ENCODE results near the gene MGAT5. TPM values are rescaled to one million over a fixed set of nuclear protein-coding genes. Genes with fewer than 3 reads are reported as not detected.

Gene MGAT5
- total RNA-seq, 1 experiment from 2014 or later = 34.0 TPM

GRCh38 chr2:134436706-134437105 is 182.8 kb downstream of the MGAT5 start:
- no peaks in the 10 kb centered on the region for H3K79me2 ChIP-seq (ENCODE audit: insufficient read depth, low read length)
- ChIA-PET CTCF (no interaction called here), POLR2A (no interaction called here), RAD21 (ENCODE audit: low non-redundant PET in 1 of 2, low total read pairs in 2 of 2, uncharacterized antibody in 2 of 2, unreplicated experiment in 2 of 2) (no interaction called here)
- no peak overlapping the region for H3K4me2 ChIP-seq (ENCODE audit: low read length)
- no TSS peak for BruUV-seq (replicated peaks)
- no peak overlapping the region for H3K4me3 ChIP-seq (replicated peaks in 1 of 2; ENCODE audit: low read depth in 1 of 2, low read length in 2 of 2)
- no peaks in the 10 kb centered on the region for H3K9me2 ChIP-seq (ENCODE audit: insufficient read depth)
- no peak overlapping the region for H3K27ac ChIP-seq (ENCODE audit: low read depth, low read length)
- ATAC-seq (no peak), DNase-seq (ENCODE audit: low read depth, low spot score) (no peak)
- no peak overlapping the region for H3K9ac ChIP-seq (ENCODE audit: low read length)
- TF ChIP-seq CEBPB (IDR thresholded peaks at IDR 0.05; ENCODE audit: low read depth) (no peak), POLR2AphosphoS5 (IDR thresholded peaks at IDR 0.05; ENCODE audit: low read depth, low read length) (no peak), ATF3 (IDR thresholded peaks at IDR 0.05) (no peak), CTCF (IDR thresholded peaks at IDR 0.05 in 2 of 3, conservative IDR thresholded peaks at IDR 0.05 in 1 of 3; ENCODE audit: borderline replicate concordance in 1 of 3, insufficient read depth in 1 of 3, low read depth in 2 of 3, low read length in 2 of 3) (no peak), SRF (IDR thresholded peaks at IDR 0.05; ENCODE audit: low read depth) (no peak), JUND (IDR thresholded peaks at IDR 0.05) (no peak), SIN3A (IDR thresholded peaks at IDR 0.05; ENCODE audit: low read depth) (no peak), EGR1 (IDR thresholded peaks at IDR 0.05; ENCODE audit: low read depth) (no peak), SP1 (IDR thresholded peaks at IDR 0.05; ENCODE audit: low read depth) (no peak), EZH2 (IDR thresholded peaks at IDR 0.05) (no peak), EZH2phosphoT487 (IDR thresholded peaks at IDR 0.05; ENCODE audit: borderline replicate concordance) (no peak), ZFX (IDR thresholded peaks at IDR 0.05) (no peak)
- H2AFZ ChIP-seq (ENCODE audit: low read depth, low read length, poor library complexity, severe bottlenecking) = no peak overlapping the region
- intact Hi-C loops (cut with micrococcal nuclease) = no loop called here
- H3K27me3 ChIP-seq (ENCODE audit: insufficient read depth, low read length) = no peaks in the 10 kb centered on the region
- no peaks in the 10 kb centered on the region for H3K36me3 ChIP-seq (ENCODE audit: control insufficient read depth in 1 of 2, insufficient read depth in 2 of 2, low read length in 2 of 2)
- H3K9me3 ChIP-seq (ENCODE audit: control insufficient read depth in 1 of 2, insufficient read depth in 1 of 2, low read depth in 1 of 2, low read length in 2 of 2) = no peaks in the 10 kb centered on the region
- no peaks in the 10 kb centered on the region for H4K20me1 ChIP-seq (ENCODE audit: insufficient read depth)
- peaks cover 4 to 11% of the 10 kb centered on the region in 2 experiments; a peak in 3 of 4 replicates for H3K4me1 ChIP-seq (ENCODE audit: control insufficient read depth in 1 of 2, insufficient read depth in 2 of 2, low read length in 2 of 2)

All from HCT116 (cell line).